GM21786 (cell line): ENCODE measurements around the gene RIPK1.
"Not testable (repeated sequence)": the region's sequence is repeated elsewhere in the genome, so short reads cannot be mapped to it uniquely, and the experiment has no call there.

ENCODE experiments used
- ATAC-seq: cut with Tn5 transposase; IDR thresholded peaks from one replicate; pipeline ENCODE4 v1.9.1; 2021; ENCODE audit not compliant: unreplicated experiment

Gene RIPK1

GRCh38 chr6:3133515-3133914, 65.2 kb downstream of the RIPK1 start:
- no peak for ATAC-seq

GRCh38 chr6:3135668-3136291, 67.5 kb downstream of the RIPK1 start:
- ATAC-seq = no peak

- no peak for ATAC-seq
Measured at GRCh38 chr6:3136292-3137011, 68.2 kb downstream of the RIPK1 start.

GRCh38 chr6:3137057-3137777, 68.9 kb downstream of the RIPK1 start:
- no peak for ATAC-seq

GRCh38 chr6:3137873-3138272, 69.6 kb downstream of the RIPK1 start:
- ATAC-seq = not testable (repeated sequence)

GRCh38 chr6:3138341-3138740, 70.0 kb downstream of the RIPK1 start:
- ATAC-seq = no peak

GRCh38 chr6:3139090-3139903, 71.0 kb downstream of the RIPK1 start:
- ATAC-seq = peak; percentile 79

GRCh38 chr6:3140201-3140600, 71.9 kb downstream of the RIPK1 start:
- no peak for ATAC-seq

GRCh38 chr6:3142536-3142935, 74.2 kb downstream of the RIPK1 start:
- ATAC-seq = no peak

- no peak for ATAC-seq
Measured at GRCh38 chr6:3143158-3143557, 74.9 kb downstream of the RIPK1 start.

- ATAC-seq = no peak
Measured at GRCh38 chr6:3144571-3144970, 76.3 kb downstream of the RIPK1 start.

GRCh38 chr6:3147914-3148757, 79.8 kb downstream of the RIPK1 start:
- no peak for ATAC-seq

- ATAC-seq = no peak
Measured at GRCh38 chr6:3151691-3152090, 83.4 kb downstream of the RIPK1 start.

GRCh38 chr6:3152689-3153088, 84.4 kb downstream of the RIPK1 start:
- ATAC-seq = no peak

GRCh38 chr6:3155416-3155815, 87.1 kb downstream of the RIPK1 start:
- not testable (repeated sequence) for ATAC-seq

GRCh38 chr6:3156184-3157130, 88.2 kb downstream of the RIPK1 start:
- peak; percentile 23 for ATAC-seq

- peak; percentile 77 for ATAC-seq
Measured at GRCh38 chr6:3157131-3157933, 89.0 kb downstream of the RIPK1 start, which contains the start of gene TUBB2A. Gene TUBB2A (minus strand): TSS chr6:3157544. CDS start chr6:3157463, 81 bp downstream.
